Measurements from ENCODE around the gene HASPIN. TPM values are rescaled to one million over a fixed set of nuclear protein-coding genes. Genes with fewer than 3 reads are reported as not detected.

Gene HASPIN
- total RNA-seq, 1 donor from 2014 or later = 13.1 TPM

GRCh38 chr17:3693141-3693540, 30.6 kb upstream of the HASPIN start:
- no peak overlapping the region for H3K27ac Mint-ChIP-seq
- H3K27me3 Mint-ChIP-seq = peaks cover 60% of the 10 kb centered on the region
- DNase-seq (ENCODE audit: extremely low spot score, unreplicated experiment) = no peak
- H3K4me3 Mint-ChIP-seq = no peak overlapping the region
- H3K36me3 Mint-ChIP-seq = no peaks in the 10 kb centered on the region
- TF ChIP-seq, protein P1, sequence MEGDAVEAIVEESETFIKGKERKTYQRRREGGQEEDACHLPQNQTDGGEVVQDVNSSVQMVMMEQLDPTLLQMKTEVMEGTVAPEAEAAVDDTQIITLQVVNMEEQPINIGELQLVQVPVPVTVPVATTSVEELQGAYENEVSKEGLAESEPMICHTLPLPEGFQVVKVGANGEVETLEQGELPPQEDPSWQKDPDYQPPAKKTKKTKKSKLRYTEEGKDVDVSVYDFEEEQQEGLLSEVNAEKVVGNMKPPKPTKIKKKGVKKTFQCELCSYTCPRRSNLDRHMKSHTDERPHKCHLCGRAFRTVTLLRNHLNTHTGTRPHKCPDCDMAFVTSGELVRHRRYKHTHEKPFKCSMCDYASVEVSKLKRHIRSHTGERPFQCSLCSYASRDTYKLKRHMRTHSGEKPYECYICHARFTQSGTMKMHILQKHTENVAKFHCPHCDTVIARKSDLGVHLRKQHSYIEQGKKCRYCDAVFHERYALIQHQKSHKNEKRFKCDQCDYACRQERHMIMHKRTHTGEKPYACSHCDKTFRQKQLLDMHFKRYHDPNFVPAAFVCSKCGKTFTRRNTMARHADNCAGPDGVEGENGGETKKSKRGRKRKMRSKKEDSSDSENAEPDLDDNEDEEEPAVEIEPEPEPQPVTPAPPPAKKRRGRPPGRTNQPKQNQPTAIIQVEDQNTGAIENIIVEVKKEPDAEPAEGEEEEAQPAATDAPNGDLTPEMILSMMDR (conservative IDR thresholded peaks at IDR 0.05) = no peak
- no peaks in the 10 kb centered on the region for H3K4me1 Mint-ChIP-seq (ENCODE audit: unreplicated experiment)
- no peaks in the 10 kb centered on the region for H3K9me3 Mint-ChIP-seq

GRCh38 chr17:3693829-3694231, 29.9 kb upstream of the HASPIN start:
- Mint-ChIP-seq H3K36me3 (no peaks in the 10 kb centered on the region), H3K27ac (no peak overlapping the region), H3K4me3 (no peak overlapping the region), H3K9me3 (no peaks in the 10 kb centered on the region), H3K27me3 (peaks cover 66% of the 10 kb centered on the region), H3K4me1 (ENCODE audit: unreplicated experiment) (no peaks in the 10 kb centered on the region)
- no peak for DNase-seq (ENCODE audit: extremely low spot score, unreplicated experiment)
- TF ChIP-seq, protein P1 (conservative IDR thresholded peaks at IDR 0.05) = no peak

GRCh38 chr17:3695129-3695722, 28.5 kb upstream of the HASPIN start:
- H3K27ac Mint-ChIP-seq = no peak overlapping the region

GRCh38 chr17:3695723-3696411, 27.8 kb upstream of the HASPIN start, which contains the start of gene P2RX5:
P2RX5 (minus strand) TSS chr17:3696155; CDS start chr17:3696005, 150 bp downstream.
- peak within 1 kb of the TSS; percentile 80 for H3K4me3 Mint-ChIP-seq
- H3K27me3 Mint-ChIP-seq = peaks cover 66% of the 10 kb centered on the region
- H3K36me3 Mint-ChIP-seq = no peaks in the 10 kb centered on the region
- no peaks in the 10 kb centered on the region for H3K9me3 Mint-ChIP-seq
- no peak for DNase-seq (ENCODE audit: extremely low spot score, unreplicated experiment)
- H3K4me1 Mint-ChIP-seq (ENCODE audit: unreplicated experiment) = no peaks in the 10 kb centered on the region
- H3K27ac Mint-ChIP-seq = no peak within 1 kb of the TSS
- TF ChIP-seq, protein P1 (conservative IDR thresholded peaks at IDR 0.05) = no peak

More at GRCh38 chr17:3695129-3695722, 28.5 kb upstream of the HASPIN start:
- peaks cover 66% of the 10 kb centered on the region for H3K27me3 Mint-ChIP-seq
- no peaks in the 10 kb centered on the region for H3K9me3 Mint-ChIP-seq
- TF ChIP-seq, protein P1 (conservative IDR thresholded peaks at IDR 0.05) = no peak
- H3K4me3 Mint-ChIP-seq = no peak overlapping the region
- no peaks in the 10 kb centered on the region for H3K4me1 Mint-ChIP-seq (ENCODE audit: unreplicated experiment)
- no peaks in the 10 kb centered on the region for H3K36me3 Mint-ChIP-seq
- no peak for DNase-seq (ENCODE audit: extremely low spot score, unreplicated experiment)

DNA sequence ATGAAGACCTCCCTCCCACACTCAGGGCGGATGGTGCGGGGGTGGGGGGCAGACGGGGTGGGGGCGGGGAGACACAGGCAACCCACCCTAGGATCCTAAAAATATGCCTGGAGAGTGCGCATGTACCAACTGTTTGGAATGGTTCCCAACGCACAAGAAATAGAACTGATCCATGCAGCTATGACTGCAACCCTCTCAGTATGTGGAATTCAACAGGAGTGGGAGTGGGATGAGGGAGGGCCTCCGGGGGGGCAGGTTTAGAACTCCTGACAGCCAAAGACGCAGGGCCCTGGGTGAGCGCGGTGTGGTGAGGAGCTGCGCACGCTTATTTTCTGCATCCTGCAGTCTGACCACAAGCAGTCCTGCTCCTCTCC, 26.6 kb upstream of the HASPIN start:
- no peaks in the 10 kb centered on the region for H3K36me3 Mint-ChIP-seq
- H3K4me3 Mint-ChIP-seq = no peak overlapping the region
- no peak for DNase-seq (ENCODE audit: extremely low spot score, unreplicated experiment)
- H3K27me3 Mint-ChIP-seq = peaks cover 61% of the 10 kb centered on the region
- H3K27ac Mint-ChIP-seq = no peak overlapping the region
- no peaks in the 10 kb centered on the region for H3K9me3 Mint-ChIP-seq
- H3K4me1 Mint-ChIP-seq (ENCODE audit: unreplicated experiment) = no peaks in the 10 kb centered on the region
- TF ChIP-seq, protein P1 (conservative IDR thresholded peaks at IDR 0.05) = no peak

Measured in type B pancreatic cell (in vitro differentiated cells).